T-helper 1 cell treated with Interleukin-12 subunit alpha and Interleukin-12 subunit beta and Interleukin-4 antibody, amounts not matched to agents 30 ng/mL and 1 ng/mL, for 36 hours (primary cell): ENCODE results near the gene CCR1. TPM values are rescaled to one million over a fixed set of nuclear protein-coding genes. Genes with fewer than 3 reads are reported as not detected.

Experiments used
- intact Hi-C: fragments of 100-400 bp; cut with micrococcal nuclease; formaldehyde crosslinking; loops from one replicate; pipeline ENCODE4 v1.15.1; 2024
- total RNA-seq: library from RNA; stranded (reverse); gene quantifications from 2 replicates; pipeline ENCODE4 v1.2.3, GENCODE V29; 2022

CCR1 gene
- total RNA-seq, 1 donor from 2014 or later: 80.0 TPM

GRCh38 chr3:46213201-46213600, 5.1 kb upstream of the CCR1 start:
- intact Hi-C loops: loop anchor here (1.0 kb wide), 1 partner anchor 159 kb away; no protein-coding TSS in a partner anchor

- intact Hi-C loops: no loop called here
Measured at GRCh38 chr3:46212101-46212500, 4.0 kb upstream of the CCR1 start.

- intact Hi-C loops: loop anchor here (2.0 to 5.0 kb wide), 6 partner anchors 19 to 327 kb away; no protein-coding TSS in a partner anchor
Measured at GRCh38 chr3:46209746-46210470, 1.8 kb upstream of the CCR1 start.

- intact Hi-C loops: loop anchor here (2.0 to 5.0 kb wide), 6 partner anchors 20 to 328 kb away; no protein-coding TSS in a partner anchor
Measured at GRCh38 chr3:46209053-46209452, 940 bp upstream of the CCR1 start.

GRCh38 chr3:46207514-46207913, 599 bp downstream of the CCR1 start:
- intact Hi-C loops: loop anchor here (5.0 kb wide), 2 partner anchors 245 to 330 kb away; no protein-coding TSS in a partner anchor

GRCh38 chr3:46206282-46207015, 1.7 kb downstream of the CCR1 start:
- intact Hi-C loops: loop anchor here (5.0 kb wide), 2 partner anchors 244 to 331 kb away; no protein-coding TSS in a partner anchor

GRCh38 chr3:46205286-46205960, 2.7 kb downstream of the CCR1 start:
- intact Hi-C loops: loop anchor here (5.0 kb wide), 2 partner anchors 243 to 332 kb away; no protein-coding TSS in a partner anchor

GRCh38 chr3:46203681-46204080, 4.4 kb downstream of the CCR1 start:
- intact Hi-C loops: no loop called here

- intact Hi-C loops: no loop called here
Measured at GRCh38 chr3:46202535-46202934, 5.6 kb downstream of the CCR1 start.

GRCh38 chr3:46200790-46201189, 7.3 kb downstream of the CCR1 start:
- intact Hi-C loops: no loop called here

GRCh38 chr3:46200211-46200610, 7.9 kb downstream of the CCR1 start:
- intact Hi-C loops: no loop called here

GRCh38 chr3:46196261-46196957, 11.7 kb downstream of the CCR1 start:
- intact Hi-C loops: no loop called here

GRCh38 chr3:46194868-46195553, 13.1 kb downstream of the CCR1 start:
- intact Hi-C loops: no loop called here

- intact Hi-C loops: no loop called here
Measured at GRCh38 chr3:46193436-46193835, 14.7 kb downstream of the CCR1 start.

GRCh38 chr3:46192939-46193338, 15.2 kb downstream of the CCR1 start:
- intact Hi-C loops: no loop called here

- intact Hi-C loops: no loop called here
Measured at GRCh38 chr3:46191730-46192129, 16.4 kb downstream of the CCR1 start.

GRCh38 chr3:46188708-46189107, 19.4 kb downstream of the CCR1 start:
- intact Hi-C loops: no loop called here

- intact Hi-C loops: no loop called here
Measured at GRCh38 chr3:46187876-46188275, 20.2 kb downstream of the CCR1 start.

GRCh38 chr3:46187341-46187700, 20.8 kb downstream of the CCR1 start:
- intact Hi-C loops: no loop called here

- intact Hi-C loops: no loop called here
Measured at GRCh38 chr3:46186471-46187340, 21.4 kb downstream of the CCR1 start.
